Fibroblast of lung (primary cell): ENCODE data around the gene NAB1. TPM values are rescaled to one million over a fixed set of nuclear protein-coding genes. Genes with fewer than 3 reads are reported as not detected.
A peak's percentile ranks its signal among the peaks of the same experiment; 100 is the strongest.

Experiments
- DNase-seq, 2 donors: peaks; one replicate each; pipeline versions ENCODE4 v3.0.0 to v3.0.0-alpha.2; 2010; ENCODE audit warnings: low read depth in 2 of 2
- H2AFZ ChIP-seq: 2 replicates; pipeline ENCODE4 v1.5.1; 2012; ENCODE audit warnings: low read length, control low read depth, inconsistent platforms
- H3K27ac ChIP-seq: 2 replicates; pipeline ENCODE4 v1.5.1; 2011; ENCODE audit warnings: low read length, control low read depth; ENCODE audit not compliant: insufficient read depth
- H3K27me3 ChIP-seq: 2 replicates; pipeline ENCODE4 v1.5.1; 2011; ENCODE audit warnings: mild to moderate bottlenecking, low read length; ENCODE audit not compliant: control insufficient read depth, insufficient read depth
- H3K36me3 ChIP-seq: 2 replicates; pipeline ENCODE4 v1.5.1; 2011; ENCODE audit warnings: low read length; ENCODE audit not compliant: control insufficient read depth, insufficient read depth
- H3K4me1 ChIP-seq: 2 replicates; pipeline ENCODE4 v1.5.1; 2011; ENCODE audit warnings: low read length; ENCODE audit not compliant: control insufficient read depth, insufficient read depth; ENCODE audit errors: extremely low read depth
- H3K4me2 ChIP-seq: 2 replicates; pipeline ENCODE4 v1.5.1; 2011; ENCODE audit warnings: low read length, control low read depth; ENCODE audit not compliant: insufficient read depth; ENCODE audit errors: extremely low read depth
- H3K4me3 ChIP-seq, 4 experiments: fragments of 200-600 bp in 1 of 4; sonication (generic) in 1 of 4; replicated peaks in 1 of 4; 2 replicates each; pipeline ENCODE4 v1.5.1; 2011 to 2016; ENCODE audit warnings: low read length in 4 of 4, low read depth in 3 of 4, mild to moderate bottlenecking in 3 of 4, control low read depth in 2 of 4, inconsistent platforms in 1 of 4, mixed read lengths in 1 of 4; ENCODE audit not compliant: insufficient read depth in 1 of 4; ENCODE audit errors: control extremely low read depth in 1 of 4
- H3K79me2 ChIP-seq: 2 replicates; pipeline ENCODE4 v1.5.1; 2012; ENCODE audit warnings: mild to moderate bottlenecking, low read length, inconsistent platforms; ENCODE audit not compliant: control insufficient read depth, insufficient read depth
- H3K9ac ChIP-seq: 2 replicates; pipeline ENCODE4 v1.5.1; 2011; ENCODE audit warnings: mild to moderate bottlenecking, low read length, control low read depth; ENCODE audit not compliant: insufficient read depth
- H3K9me3 ChIP-seq: 2 replicates; pipeline ENCODE4 v1.5.1; 2012; ENCODE audit warnings: low read depth, low read length; ENCODE audit not compliant: control insufficient read depth, insufficient read depth
- H4K20me1 ChIP-seq: 2 replicates; pipeline ENCODE4 v1.5.1; 2011; ENCODE audit warnings: low read length; ENCODE audit not compliant: control insufficient read depth, insufficient read depth; ENCODE audit errors: extremely low read depth
- EZH2 ChIP-seq: IDR thresholded peaks from 2 replicates; pipeline ENCODE4 v1.5.1; 2012; ENCODE audit warnings: low read length, control low read depth, mild to moderate bottlenecking; ENCODE audit errors: missing control alignments
- polyA plus RNA-seq, 2 donors: library from polyadenylated mRNA; depleted of rRNA in 1 of 2; stranded (reverse) in 1 of 2; unstranded in 1 of 2; fragments of >200 nt; gene quantifications; 2 replicates each; pipeline ENCODE4 v1.2.1, GENCODE V29; 2011 to 2012; ENCODE audit warnings: missing spikeins in 1 of 2
- total RNA-seq: library from RNA; depleted of rRNA; stranded (reverse); fragments of >200 nt; gene quantifications from 2 replicates; pipeline ENCODE4 v1.2.1, GENCODE V29; 2014
- TF ChIP-seq, protein P1 (sequence below), 2 donors: IDR thresholded peaks in 1 of 2; conservative IDR thresholded peaks in 1 of 2; 1 replicate in 1 of 2; 2 replicates in 1 of 2; pipeline ENCODE4 v1.5.1; 2011 to 2012; ENCODE audit warnings: low read length in 2 of 2, control low read depth in 1 of 2, inconsistent platforms in 1 of 2, low read depth in 1 of 2, mild to moderate bottlenecking in 1 of 2

NAB1 gene
- total and polyA plus RNA-seq, 2 donors (not counting 1 experiment from before 2014, with no cell fraction given): 18.3 to 46.6 TPM

DNA sequence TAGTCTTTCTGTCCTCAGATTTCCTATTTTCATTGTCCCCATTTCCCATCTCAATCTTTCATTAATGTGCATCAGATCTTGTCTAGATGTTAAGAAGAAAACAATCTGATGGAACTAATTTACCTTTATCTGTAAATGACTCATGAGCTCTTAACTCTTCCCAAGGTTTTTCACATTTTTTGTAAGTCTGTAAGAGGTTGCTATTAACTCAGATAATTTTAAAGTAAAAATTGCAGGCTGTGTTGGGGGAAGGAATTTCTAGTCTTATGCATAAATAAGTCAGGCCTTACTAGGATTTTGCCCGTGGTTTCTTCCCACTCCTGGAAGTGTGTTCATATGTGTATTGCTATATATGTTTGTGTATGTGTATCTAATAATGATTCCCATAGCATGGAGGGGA, 4.3 kb downstream of the NAB1 start:
- H3K4me2 ChIP-seq: no peak overlapping the region
- H2AFZ ChIP-seq: no peak overlapping the region
- peak in 1 of 2 donors; percentile 64 for DNase-seq
- no peaks in the 10 kb centered on the region for H3K36me3 ChIP-seq
- H3K4me3 ChIP-seq: no peak overlapping the region
- no peak overlapping the region for H3K27ac ChIP-seq
- no peak overlapping the region for H3K9ac ChIP-seq
- H3K79me2 ChIP-seq: peaks cover 52% of the 10 kb centered on the region
- no peaks in the 10 kb centered on the region for H4K20me1 ChIP-seq
- H3K9me3 ChIP-seq: no peaks in the 10 kb centered on the region
- no peaks in the 10 kb centered on the region for H3K4me1 ChIP-seq
- H3K27me3 ChIP-seq: no peaks in the 10 kb centered on the region
- TF ChIP-seq EZH2: no peak
- TF ChIP-seq, protein P1, sequence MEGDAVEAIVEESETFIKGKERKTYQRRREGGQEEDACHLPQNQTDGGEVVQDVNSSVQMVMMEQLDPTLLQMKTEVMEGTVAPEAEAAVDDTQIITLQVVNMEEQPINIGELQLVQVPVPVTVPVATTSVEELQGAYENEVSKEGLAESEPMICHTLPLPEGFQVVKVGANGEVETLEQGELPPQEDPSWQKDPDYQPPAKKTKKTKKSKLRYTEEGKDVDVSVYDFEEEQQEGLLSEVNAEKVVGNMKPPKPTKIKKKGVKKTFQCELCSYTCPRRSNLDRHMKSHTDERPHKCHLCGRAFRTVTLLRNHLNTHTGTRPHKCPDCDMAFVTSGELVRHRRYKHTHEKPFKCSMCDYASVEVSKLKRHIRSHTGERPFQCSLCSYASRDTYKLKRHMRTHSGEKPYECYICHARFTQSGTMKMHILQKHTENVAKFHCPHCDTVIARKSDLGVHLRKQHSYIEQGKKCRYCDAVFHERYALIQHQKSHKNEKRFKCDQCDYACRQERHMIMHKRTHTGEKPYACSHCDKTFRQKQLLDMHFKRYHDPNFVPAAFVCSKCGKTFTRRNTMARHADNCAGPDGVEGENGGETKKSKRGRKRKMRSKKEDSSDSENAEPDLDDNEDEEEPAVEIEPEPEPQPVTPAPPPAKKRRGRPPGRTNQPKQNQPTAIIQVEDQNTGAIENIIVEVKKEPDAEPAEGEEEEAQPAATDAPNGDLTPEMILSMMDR (conservative IDR thresholded peaks at IDR 0.05 in 1 of 2, IDR thresholded peaks at IDR 0.05 in 1 of 2; ENCODE audit: low read depth in 1 of 2, low read length in 2 of 2): no peak

- Histone ChIP-seq H2AFZ (no peak overlapping the region), H3K4me3 (no peak overlapping the region), H3K27me3 (no peaks in the 10 kb centered on the region), H3K79me2 (peaks cover 52% of the 10 kb centered on the region), H3K4me2 (no peak overlapping the region), H3K9ac (no peak overlapping the region), H3K27ac (no peak overlapping the region), H3K36me3 (no peaks in the 10 kb centered on the region), H4K20me1 (peaks cover 2% of the 10 kb centered on the region), H3K9me3 (no peaks in the 10 kb centered on the region), H3K4me1 (no peaks in the 10 kb centered on the region)
- DNase-seq: peak in 1 of 2 donors; percentile 20
- TF ChIP-seq EZH2: no peak
- TF ChIP-seq, protein P1 (conservative IDR thresholded peaks at IDR 0.05 in 1 of 2, IDR thresholded peaks at IDR 0.05 in 1 of 2; ENCODE audit: low read depth in 1 of 2, low read length in 2 of 2): no peak
Measured at GRCh38 chr2:190653931-190654330, 5.0 kb downstream of the NAB1 start.

GRCh38 chr2:190655113-190655512, 6.2 kb downstream of the NAB1 start:
- Histone ChIP-seq H3K27ac (no peak overlapping the region), H2AFZ (no peak overlapping the region), H3K27me3 (no peaks in the 10 kb centered on the region), H3K9ac (no peak overlapping the region), H3K4me2 (no peak overlapping the region), H3K79me2 (peaks cover 49% of the 10 kb centered on the region), H3K4me3 (no peak overlapping the region), H4K20me1 (peaks cover 2% of the 10 kb centered on the region), H3K36me3 (no peaks in the 10 kb centered on the region), H3K9me3 (no peaks in the 10 kb centered on the region), H3K4me1 (no peaks in the 10 kb centered on the region)
- no peak for DNase-seq
- TF ChIP-seq, protein P1 (conservative IDR thresholded peaks at IDR 0.05 in 1 of 2, IDR thresholded peaks at IDR 0.05 in 1 of 2; ENCODE audit: low read depth in 1 of 2, low read length in 2 of 2): no peak
- TF ChIP-seq EZH2: no peak
